Activated CD4-positive, alpha-beta T cell treated with anti-CD3 and anti-CD28 coated beads, Interleukin-2, amount 10 ng/mL, durations not matched to agents 24 days and 14 days (primary cell): ENCODE results near the gene GPR171. TPM values are rescaled to one million over a fixed set of nuclear protein-coding genes. Genes with fewer than 3 reads are reported as not detected.

Experiments
- DNase-seq: peaks from one replicate; pipeline ENCODE4 v3.0.0; 2022
- H3K27ac Mint-ChIP-seq: one replicate; pipeline ENCODE4 v1.8.0; 2022; ENCODE audit warnings: mild to moderate bottlenecking, mixed read lengths
- H3K27me3 Mint-ChIP-seq: one replicate; pipeline ENCODE4 v1.8.0; 2022; ENCODE audit warnings: mixed read lengths
- H3K36me3 Mint-ChIP-seq: one replicate; pipeline ENCODE4 v1.8.0; 2022; ENCODE audit warnings: low read depth, mild to moderate bottlenecking, mixed read lengths
- H3K4me1 Mint-ChIP-seq: one replicate; pipeline ENCODE4 v1.8.0; 2021; ENCODE audit warnings: mixed read lengths
- H3K4me3 Mint-ChIP-seq: one replicate; pipeline ENCODE4 v1.8.0; 2022; ENCODE audit warnings: mild to moderate bottlenecking, moderate library complexity, mixed read lengths
- H3K9me3 Mint-ChIP-seq: one replicate; pipeline ENCODE4 v1.8.0; 2021; ENCODE audit warnings: mixed read lengths
- intact Hi-C: fragments of 100-400 bp; cut with micrococcal nuclease; formaldehyde crosslinking; loops from one replicate; pipeline ENCODE4 v1.15.1; 2023
- total RNA-seq: library from RNA; stranded (reverse); gene quantifications from 2 replicates; pipeline ENCODE4 v1.2.3, GENCODE V29; 2022

GPR171 gene
- total RNA-seq, 1 donor from 2014 or later: 164 TPM

DNA sequence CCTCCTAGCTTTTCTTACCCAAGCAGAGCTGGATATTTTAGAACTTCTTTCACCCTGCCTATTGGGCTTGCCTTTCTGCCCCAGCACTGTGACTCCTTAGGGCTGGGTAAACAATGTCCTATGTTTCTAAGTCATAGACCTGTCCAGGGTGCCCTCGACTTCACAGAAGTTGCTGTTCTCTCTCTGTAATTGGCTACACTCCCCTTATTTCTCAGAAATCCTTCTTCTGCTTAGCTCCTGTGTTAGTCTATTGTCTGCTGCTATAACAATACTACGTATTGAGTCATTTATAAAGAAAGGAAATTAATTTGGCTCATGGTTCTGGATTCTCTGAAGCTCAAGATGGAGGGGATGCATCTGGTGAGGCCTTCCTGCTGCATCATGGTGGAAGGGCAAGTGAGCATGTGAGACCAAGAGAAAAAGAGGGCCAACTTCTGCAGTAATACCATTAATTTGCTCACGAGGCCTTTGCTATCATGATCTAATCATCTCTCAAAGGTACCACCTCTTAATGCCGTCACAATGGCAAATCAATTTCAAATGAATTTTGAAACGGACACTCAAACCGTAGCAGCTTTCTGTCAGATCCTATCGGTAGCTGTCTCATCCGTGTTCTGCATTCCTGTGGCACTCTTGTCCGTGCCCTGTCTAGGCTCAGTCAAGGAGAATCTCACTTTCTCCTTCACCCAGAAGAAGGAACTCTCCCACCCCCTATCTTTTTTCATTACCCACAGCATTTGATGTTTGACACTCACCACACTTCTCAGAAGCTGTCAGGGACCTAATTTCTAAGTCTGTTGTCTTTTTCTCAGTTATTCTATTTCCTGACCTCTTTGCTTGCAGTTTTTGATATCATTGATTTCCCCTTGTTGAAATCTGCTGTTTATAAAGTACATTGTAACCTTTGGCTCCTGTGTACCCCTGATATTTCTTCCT, 22.3 kb upstream of the GPR171 start:
- intact Hi-C loops: loop anchor here (5.0 kb wide), 1 partner anchor 692 kb away; no protein-coding TSS in a partner anchor
- H3K4me3 Mint-ChIP-seq: peak overlapping the region; percentile 36

DNA sequence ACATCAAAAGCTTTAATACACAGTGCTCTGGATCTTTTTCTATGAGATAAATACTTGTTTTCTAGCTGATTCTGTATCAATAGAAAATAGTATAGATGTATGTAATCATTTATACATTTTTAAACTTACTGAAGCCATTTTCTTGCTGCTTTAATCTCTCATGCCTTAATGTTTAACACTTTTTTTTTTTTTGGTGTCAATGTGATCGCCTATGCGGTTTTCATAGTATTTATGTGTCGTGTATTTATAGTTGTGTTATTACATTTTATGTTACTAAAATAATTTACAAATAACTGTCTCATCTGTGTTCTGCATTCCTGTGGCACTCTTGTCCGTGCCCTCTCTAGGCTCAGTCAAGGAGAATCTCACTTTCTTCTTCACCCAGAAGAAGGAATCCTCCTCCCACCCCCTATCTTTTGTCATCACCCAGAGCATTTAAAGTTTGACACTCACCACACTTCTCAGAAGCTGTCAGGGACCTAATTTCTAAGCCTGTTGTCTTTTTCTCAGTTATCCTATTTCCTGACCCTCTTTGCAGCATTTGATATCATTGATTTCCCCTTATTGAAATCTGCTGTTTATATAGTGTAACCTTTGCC, 21.4 kb upstream of the GPR171 start:
- DNase-seq: no peak
- peaks cover 25% of the 10 kb centered on the region for H3K36me3 Mint-ChIP-seq
- H3K27ac Mint-ChIP-seq: no peak overlapping the region
- no peak overlapping the region for H3K4me3 Mint-ChIP-seq
- intact Hi-C loops: no loop called here
- no peaks in the 10 kb centered on the region for H3K27me3 Mint-ChIP-seq
- H3K4me1 Mint-ChIP-seq: peaks cover 46% of the 10 kb centered on the region
- peaks cover 15% of the 10 kb centered on the region for H3K9me3 Mint-ChIP-seq

More for the DNA sequence above, 22.3 kb upstream of the GPR171 start:
- Mint-ChIP-seq H3K9me3 (peaks cover 15% of the 10 kb centered on the region), H3K27me3 (no peaks in the 10 kb centered on the region), H3K27ac (peak overlapping the region; percentile 87), H3K36me3 (peaks cover 25% of the 10 kb centered on the region), H3K4me1 (peaks cover 47% of the 10 kb centered on the region)
- DNase-seq: no peak

DNA sequence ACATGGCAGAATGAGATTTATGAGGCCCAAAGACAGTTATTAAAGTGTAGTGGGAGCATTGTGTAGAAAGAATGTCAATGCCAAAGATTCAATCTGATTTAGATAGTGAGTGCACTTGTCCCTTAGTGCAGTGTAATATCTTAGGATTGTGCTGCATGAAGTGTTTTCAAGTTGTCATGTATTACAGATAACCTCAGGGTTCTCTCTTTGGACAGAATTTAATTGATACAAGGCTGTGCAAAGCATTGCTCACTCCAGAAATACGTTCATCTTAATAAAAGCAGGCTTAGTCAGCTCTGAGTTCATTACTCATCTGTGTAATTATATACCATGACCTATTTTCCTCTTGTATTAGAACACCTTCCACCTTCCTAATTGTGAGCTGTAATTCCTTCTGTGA, 16.0 kb upstream of the GPR171 start:
- Mint-ChIP-seq H3K27me3 (no peaks in the 10 kb centered on the region), H3K27ac (no peak overlapping the region), H3K9me3 (peaks cover 15% of the 10 kb centered on the region), H3K4me3 (no peak overlapping the region), H3K36me3 (peaks cover 19% of the 10 kb centered on the region), H3K4me1 (peaks cover 14% of the 10 kb centered on the region)
- DNase-seq: no peak
- intact Hi-C loops: no loop called here

DNA sequence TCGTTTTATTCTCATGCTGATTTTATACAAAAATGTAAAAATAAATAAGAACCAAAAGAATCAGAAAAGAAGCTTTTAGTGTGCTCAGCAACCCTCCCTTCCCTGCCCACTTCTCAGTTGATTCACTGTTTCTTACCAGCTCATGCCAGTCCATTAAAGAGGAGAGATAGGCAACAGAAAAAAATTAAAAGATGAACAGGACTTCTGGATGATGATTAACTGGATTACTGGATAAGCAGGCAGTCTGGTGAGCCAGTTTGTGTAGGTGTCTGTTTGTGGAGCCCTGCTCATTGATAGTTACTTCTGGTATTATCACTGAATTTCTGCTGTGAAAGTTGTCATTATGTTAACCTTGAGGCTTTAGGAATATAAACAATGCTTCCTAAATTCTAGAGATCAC, 15.1 kb upstream of the GPR171 start:
- H3K4me3 Mint-ChIP-seq: no peak overlapping the region
- no peak overlapping the region for H3K27ac Mint-ChIP-seq
- no peaks in the 10 kb centered on the region for H3K27me3 Mint-ChIP-seq
- DNase-seq: no peak
- peaks cover 20% of the 10 kb centered on the region for H3K4me1 Mint-ChIP-seq
- intact Hi-C loops: no loop called here
- peaks cover 15% of the 10 kb centered on the region for H3K9me3 Mint-ChIP-seq
- H3K36me3 Mint-ChIP-seq: peaks cover 21% of the 10 kb centered on the region

GRCh38 chr3:151216641-151217607, 13.9 kb upstream of the GPR171 start:
- Mint-ChIP-seq H3K27me3 (no peaks in the 10 kb centered on the region), H3K27ac (no peak overlapping the region), H3K4me1 (peaks cover 20% of the 10 kb centered on the region), H3K4me3 (no peak overlapping the region), H3K9me3 (peaks cover 8% of the 10 kb centered on the region), H3K36me3 (peaks cover 14% of the 10 kb centered on the region)
- peak; percentile 44 for DNase-seq
- intact Hi-C loops: no loop called here

- H3K4me1 Mint-ChIP-seq: peaks cover 40% of the 10 kb centered on the region
- no peaks in the 10 kb centered on the region for H3K27me3 Mint-ChIP-seq
- H3K9me3 Mint-ChIP-seq: no peaks in the 10 kb centered on the region
- H3K36me3 Mint-ChIP-seq: peaks cover 1% of the 10 kb centered on the region
- no peak for DNase-seq
- H3K27ac Mint-ChIP-seq: no peak overlapping the region
- intact Hi-C loops: no loop called here
- no peak overlapping the region for H3K4me3 Mint-ChIP-seq
Measured at GRCh38 chr3:151214459-151214858, 11.4 kb upstream of the GPR171 start.

DNA sequence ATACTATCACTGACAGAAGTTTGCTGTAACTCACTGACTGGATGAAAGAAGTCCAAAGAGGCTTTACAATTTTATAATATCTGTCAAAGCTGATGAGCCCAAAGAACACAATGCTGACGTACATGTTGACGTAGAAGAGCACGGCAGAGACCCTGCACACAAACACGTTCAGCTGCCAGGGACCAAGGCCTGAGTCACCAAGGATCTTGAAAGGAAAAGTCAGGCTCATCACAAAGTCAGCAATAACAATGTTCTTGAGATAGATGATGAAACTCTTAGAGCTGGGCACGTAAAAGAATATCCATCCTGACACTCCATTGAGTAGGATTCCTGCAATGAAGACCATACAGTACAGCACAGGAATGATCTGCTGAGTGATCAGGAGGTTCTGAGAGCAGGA, 10.9 kb upstream of the GPR171 start:
- Mint-ChIP-seq H3K27ac (no peak overlapping the region), H3K9me3 (no peaks in the 10 kb centered on the region), H3K4me3 (no peak overlapping the region), H3K4me1 (peaks cover 43% of the 10 kb centered on the region), H3K27me3 (no peaks in the 10 kb centered on the region), H3K36me3 (peaks cover 1% of the 10 kb centered on the region)
- DNase-seq: no peak
- intact Hi-C loops: no loop called here

- intact Hi-C loops: no loop called here
- Mint-ChIP-seq H3K4me1 (peaks cover 45% of the 10 kb centered on the region), H3K27me3 (no peaks in the 10 kb centered on the region), H3K9me3 (no peaks in the 10 kb centered on the region), H3K27ac (no peak overlapping the region), H3K36me3 (peaks cover 1% of the 10 kb centered on the region), H3K4me3 (no peak overlapping the region)
- DNase-seq: no peak
Measured at GRCh38 chr3:151213151-151213550, 10.1 kb upstream of the GPR171 start.

DNA sequence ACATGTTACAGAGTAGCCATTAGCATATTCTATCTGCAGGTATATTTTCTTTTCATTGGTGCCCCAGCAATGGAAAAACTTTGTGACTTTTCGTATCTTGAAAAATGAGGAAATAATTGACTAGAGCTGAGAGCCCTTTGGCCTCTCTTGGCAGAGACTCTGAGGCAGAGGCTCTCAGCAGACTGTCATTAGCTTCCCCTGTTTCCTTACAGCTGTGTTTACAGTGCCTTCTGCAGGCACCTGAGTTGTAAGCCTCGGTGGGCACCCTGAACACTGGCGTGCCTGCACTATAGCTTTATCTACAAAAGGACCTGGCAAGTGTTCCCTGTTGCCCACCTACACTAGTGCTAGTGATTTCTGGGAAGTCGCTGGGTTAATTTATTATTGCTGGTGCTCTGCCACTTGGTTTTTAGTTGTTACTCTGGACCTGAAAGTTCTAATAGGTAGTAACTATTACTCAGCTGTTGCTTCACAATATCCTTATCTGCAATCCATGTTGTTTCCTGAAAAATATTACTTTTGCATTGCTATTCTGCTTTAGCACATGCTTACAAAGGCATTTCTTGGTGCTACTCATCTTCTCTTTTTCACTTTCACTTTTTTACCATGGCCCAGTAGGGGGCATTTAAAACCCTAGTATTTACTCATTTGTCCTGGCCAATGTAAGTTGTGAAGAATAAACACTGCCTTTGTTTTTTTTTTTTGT, 7.8 kb upstream of the GPR171 start:
- intact Hi-C loops: loop anchor here (1.0 kb wide), 3 partner anchors 8 to 40 kb away; partner anchors contain the start of gene GPR171
- Mint-ChIP-seq H3K27me3 (no peaks in the 10 kb centered on the region), H3K27ac (peak overlapping the region; percentile 90), H3K4me3 (peak overlapping the region; percentile 76), H3K4me1 (peaks cover 56% of the 10 kb centered on the region), H3K9me3 (no peaks in the 10 kb centered on the region), H3K36me3 (peaks cover 3% of the 10 kb centered on the region)
- peak; percentile 75 for DNase-seq

DNA sequence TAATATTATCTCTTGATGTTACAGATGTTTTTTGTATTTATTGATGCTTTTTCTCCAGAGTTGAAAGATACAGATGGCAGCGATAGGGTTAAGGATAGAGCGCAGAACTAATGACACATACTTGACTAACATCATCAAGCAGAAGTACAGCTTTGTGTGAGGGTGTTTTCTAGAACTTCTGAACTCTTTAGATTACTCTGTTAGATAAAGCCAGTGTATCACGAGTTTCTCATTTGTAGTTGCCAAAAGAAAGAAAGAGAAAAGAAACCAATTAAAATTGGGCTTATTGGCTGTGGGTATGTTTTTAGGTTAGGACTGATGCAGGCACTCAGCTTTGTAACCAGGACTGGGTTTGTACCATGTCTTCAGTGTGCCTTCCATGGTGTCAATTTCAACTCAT, 6.6 kb upstream of the GPR171 start:
- peak overlapping the region; percentile 64 for H3K4me3 Mint-ChIP-seq
- DNase-seq: peak; percentile 77
- intact Hi-C loops: loop anchor here (1.0 to 5.0 kb wide), 6 partner anchors 18 to 1953 kb away; partner anchors contain the start of genes MED12L and RAP2B
- H3K9me3 Mint-ChIP-seq: no peaks in the 10 kb centered on the region
- no peaks in the 10 kb centered on the region for H3K27me3 Mint-ChIP-seq
- H3K4me1 Mint-ChIP-seq: peaks cover 63% of the 10 kb centered on the region
- H3K27ac Mint-ChIP-seq: peak overlapping the region; percentile 90
- H3K36me3 Mint-ChIP-seq: peaks cover 3% of the 10 kb centered on the region

- Mint-ChIP-seq H3K9me3 (no peaks in the 10 kb centered on the region), H3K4me3 (peak overlapping the region; percentile 86), H3K27ac (peak overlapping the region; percentile 99), H3K27me3 (no peaks in the 10 kb centered on the region), H3K36me3 (peaks cover 20% of the 10 kb centered on the region), H3K4me1 (peaks cover 62% of the 10 kb centered on the region)
- intact Hi-C loops: loop anchor here (1.0 to 5.0 kb wide), 4 partner anchors 35 to 1956 kb away; partner anchors contain the start of genes MED12L and RAP2B
- peak; percentile 58 for DNase-seq
Measured at GRCh38 chr3:151206201-151206600, 3.2 kb upstream of the GPR171 start.

GRCh38 chr3:151205482-151205881, 2.5 kb upstream of the GPR171 start:
- H3K36me3 Mint-ChIP-seq: peaks cover 26% of the 10 kb centered on the region
- intact Hi-C loops: loop anchor here (2.0 to 5.0 kb wide), 4 partner anchors 118 to 1957 kb away; partner anchors contain the start of genes MED12L and RAP2B
- H3K27ac Mint-ChIP-seq: peak overlapping the region; percentile 99
- peak; percentile 66 for DNase-seq
- peak overlapping the region; percentile 86 for H3K4me3 Mint-ChIP-seq
- no peaks in the 10 kb centered on the region for H3K27me3 Mint-ChIP-seq
- peaks cover 57% of the 10 kb centered on the region for H3K4me1 Mint-ChIP-seq
- H3K9me3 Mint-ChIP-seq: no peaks in the 10 kb centered on the region
